Activated CD4-positive, alpha-beta T cell treated with anti-CD3 and anti-CD28 coated beads, Interleukin-2, amount 50 U/mL, for 24 hours (primary cell): ENCODE data around the gene RGSL1.
A peak's percentile ranks its signal among the peaks of the same experiment; 100 is the strongest.

Source experiments
- DNase-seq, 2 donors: peaks; one replicate each; pipeline ENCODE4 v3.0.0-alpha.2; 2020; ENCODE audit warnings: low read depth in 1 of 2, low spot score in 1 of 2

RGSL1 gene

DNA sequence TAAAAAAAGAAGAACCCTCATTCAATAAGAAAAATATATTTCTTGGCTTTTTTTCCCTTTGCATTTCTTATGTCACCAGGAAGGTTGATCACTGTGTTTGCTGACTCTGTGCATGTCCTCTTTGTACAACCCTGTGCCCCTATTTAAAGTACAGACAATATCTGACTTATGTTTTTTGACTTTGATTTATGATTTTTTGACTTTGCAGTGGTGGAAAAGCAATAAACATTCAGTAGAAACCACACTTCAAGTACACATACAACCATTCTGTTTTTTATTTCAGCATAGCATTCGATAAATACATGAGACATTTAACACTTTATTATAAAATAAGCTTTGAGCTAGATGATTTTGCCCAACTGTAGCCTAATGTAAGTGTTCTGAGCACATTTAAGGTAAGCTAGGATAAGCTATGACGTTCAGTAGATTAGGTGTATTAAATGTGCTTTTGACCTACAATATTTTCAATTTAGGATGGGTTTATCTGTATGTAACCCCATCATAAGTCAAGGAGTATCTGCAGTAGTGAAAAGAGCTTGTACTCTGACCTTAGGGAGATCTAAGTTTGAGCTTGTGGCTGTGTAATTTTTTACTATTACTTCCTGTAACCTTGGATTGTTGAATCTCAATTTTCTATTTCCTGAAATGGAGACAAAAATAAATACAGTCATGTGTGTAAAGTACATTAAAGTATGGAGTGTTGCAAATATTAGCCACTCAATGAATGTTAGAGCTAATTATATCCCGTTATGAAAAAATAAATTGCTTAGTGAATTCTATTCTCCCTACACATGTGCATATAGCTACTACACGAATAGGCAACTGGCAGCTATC, 137.9 kb downstream of the RGSL1 start:
- DNase-seq: no peak

DNA sequence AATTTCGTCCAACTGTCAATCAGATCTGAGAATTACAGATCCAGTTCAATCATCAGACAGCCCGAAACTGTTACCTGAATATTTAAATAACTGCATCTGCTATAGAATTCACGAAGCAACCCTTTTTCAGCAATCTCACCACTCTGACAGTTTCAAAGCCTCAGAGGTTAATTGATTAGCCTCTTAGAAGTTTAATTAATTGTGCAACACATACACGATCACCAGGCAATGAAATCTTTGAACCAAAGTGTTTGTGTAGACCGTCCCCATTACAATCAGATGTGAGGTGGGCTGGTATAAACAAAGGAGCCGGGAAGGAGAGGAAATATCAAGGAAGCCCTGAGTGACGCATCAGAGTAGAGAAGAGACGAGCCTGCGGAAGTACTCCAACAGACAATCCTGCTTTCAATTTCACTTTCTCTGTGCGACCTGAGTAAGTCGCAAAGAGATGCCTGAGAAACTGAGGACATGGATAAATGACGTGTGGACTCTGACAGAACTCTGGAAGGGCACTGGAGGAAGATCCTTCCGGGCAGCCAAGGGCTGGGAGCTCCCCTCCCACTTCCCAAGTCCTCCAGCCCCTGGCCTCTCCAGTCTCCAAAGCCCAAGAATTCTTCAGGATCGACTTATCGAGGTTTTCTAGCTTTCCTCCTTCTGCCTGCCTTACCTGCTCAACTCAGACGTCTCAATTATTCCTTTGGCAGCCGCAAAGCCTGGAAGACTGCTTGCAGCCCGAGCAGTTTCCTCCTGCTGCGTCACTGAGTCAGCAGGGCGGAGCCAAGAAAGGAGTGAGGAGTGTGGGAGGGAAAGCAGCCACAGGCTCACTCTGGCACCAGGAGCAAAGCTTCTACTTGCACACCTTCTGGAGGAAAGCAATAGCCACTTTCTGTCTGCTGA, 138.8 kb downstream of the RGSL1 start, which contains the start of gene RNASEL:
Gene RNASEL, minus strand, starts transcription at position 757 of the 897 bp plus-strand sequence. CDS start 2,450 bp downstream, outside the sequence.
- DNase-seq: peak; percentile 23 to 41

DNA sequence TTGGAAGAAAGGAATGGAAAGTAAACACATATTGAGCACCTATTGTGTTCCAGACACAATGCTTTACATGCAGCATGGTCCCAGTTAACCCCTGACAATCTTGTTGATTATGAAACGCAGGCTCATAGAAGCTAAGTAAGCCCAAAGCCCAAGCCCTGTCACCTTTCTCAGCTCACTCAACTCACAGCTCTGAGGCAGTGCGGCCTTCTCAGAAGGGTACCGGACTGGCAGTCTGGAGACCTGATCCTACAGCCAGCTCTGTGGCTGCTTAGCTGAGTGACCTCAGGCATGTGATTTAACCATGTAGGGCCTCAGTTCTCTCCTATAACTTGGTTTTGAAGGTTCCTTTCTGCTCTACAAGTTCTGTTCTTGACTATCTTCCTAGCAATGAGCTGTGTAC, 139.6 kb downstream of the RGSL1 start:
- DNase-seq: no peak

DNA sequence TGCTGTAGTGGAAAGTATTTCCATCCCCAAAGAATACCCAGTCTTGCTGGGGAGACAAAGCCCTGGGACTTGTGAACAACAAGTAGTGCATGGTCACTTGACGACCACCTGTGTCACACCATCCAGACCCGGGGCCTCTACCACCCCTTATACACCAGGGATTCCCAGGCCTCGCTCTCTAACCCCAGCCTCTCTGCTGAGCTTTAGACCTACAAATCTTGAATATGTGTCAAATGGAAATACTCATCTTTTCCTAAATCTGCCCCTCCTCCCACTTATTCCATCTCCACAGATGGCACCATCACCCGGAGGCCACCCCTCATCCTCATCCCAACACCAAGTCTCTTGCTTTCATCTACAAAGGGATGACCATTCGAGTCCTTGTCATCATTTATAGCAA, 140.0 kb downstream of the RGSL1 start:
- DNase-seq: no peak

DNA sequence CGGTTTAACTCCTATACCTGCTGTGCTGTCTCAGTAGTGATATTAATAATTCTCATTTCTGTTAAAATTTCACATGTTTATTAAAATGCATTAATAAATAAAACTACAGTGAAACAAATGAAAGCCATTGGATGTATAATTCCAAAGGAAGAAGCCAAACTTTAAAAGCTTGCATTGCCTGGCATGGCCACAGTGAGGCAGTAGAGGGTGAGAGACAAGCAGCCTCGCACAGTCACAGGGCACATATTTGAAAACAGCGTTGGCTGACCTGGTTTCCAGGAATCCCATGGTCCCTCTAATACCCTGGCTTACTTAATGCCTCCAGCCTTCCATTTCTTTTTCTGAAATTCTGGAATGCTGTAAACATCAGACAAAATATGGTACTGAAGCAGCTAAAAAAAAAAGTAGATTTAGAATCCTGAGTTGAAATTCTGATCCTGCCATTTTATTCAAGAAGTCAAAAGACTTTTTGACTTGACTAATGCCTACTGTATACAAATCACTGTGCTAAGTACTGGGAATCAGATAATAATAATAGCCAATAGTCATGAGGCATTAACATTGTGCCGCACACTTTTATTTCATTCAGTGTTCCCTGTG, 145.8 kb downstream of the RGSL1 start:
- peak; percentile 37 to 59 for DNase-seq

DNA sequence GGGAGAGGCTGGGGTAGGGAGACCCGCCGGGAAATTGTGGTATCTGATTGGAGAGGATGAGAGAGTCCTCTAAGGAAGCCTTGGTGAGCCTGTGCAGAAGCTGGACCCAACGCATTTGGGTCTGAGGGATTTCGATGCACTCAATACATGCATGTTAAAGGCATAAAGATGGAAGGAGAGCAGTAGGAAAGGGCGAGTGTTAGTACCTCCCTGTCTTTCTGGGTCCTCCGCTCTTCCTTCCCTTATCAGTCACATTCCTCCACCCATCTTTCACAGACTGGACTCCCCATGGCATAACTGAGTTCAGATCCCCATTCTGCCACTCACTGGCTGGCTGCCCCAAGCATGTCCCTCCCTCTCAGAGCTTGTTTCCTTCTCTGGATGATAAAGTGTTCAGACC, 147.0 kb downstream of the RGSL1 start:
- no peak for DNase-seq

DNA sequence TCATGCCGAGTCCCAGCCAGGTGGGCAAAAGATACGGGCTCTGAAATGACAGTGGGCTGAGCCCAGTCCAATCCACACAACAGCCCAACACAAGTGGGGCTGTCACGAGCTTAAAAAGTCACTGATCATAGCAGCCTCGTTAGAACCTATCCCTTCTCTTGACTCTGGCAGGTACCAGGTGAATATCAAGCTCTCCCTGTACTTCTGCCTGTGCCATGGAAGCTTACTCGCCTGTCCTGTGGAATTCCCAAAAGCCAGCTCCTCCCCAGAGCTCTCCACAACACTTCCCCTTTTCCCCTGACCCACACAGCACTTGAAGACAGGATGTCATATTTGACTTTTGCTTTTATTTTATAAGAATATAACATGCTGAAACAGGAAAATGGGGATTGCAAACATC, 148.3 kb downstream of the RGSL1 start:
- DNase-seq: no peak

DNA sequence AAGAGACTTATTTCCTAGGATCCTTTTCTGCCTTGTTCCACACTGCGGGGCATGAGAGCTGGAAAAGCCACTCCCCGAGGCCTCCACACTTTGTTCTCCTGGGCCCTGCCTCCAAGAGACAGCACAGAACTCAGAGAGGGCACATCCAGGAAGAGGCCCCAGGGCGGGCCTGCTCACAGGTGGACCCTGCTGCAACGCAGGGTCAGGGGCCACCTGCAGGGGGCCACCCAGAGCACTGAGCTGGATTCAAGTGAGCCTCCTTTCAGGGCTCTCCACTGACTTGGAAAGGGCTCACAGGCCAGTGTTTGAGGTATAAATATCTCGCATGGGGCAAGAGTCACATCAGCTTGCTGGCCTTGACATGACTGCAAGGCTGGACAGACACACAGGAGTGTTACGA, 149.4 kb downstream of the RGSL1 start:
- no peak for DNase-seq

DNA sequence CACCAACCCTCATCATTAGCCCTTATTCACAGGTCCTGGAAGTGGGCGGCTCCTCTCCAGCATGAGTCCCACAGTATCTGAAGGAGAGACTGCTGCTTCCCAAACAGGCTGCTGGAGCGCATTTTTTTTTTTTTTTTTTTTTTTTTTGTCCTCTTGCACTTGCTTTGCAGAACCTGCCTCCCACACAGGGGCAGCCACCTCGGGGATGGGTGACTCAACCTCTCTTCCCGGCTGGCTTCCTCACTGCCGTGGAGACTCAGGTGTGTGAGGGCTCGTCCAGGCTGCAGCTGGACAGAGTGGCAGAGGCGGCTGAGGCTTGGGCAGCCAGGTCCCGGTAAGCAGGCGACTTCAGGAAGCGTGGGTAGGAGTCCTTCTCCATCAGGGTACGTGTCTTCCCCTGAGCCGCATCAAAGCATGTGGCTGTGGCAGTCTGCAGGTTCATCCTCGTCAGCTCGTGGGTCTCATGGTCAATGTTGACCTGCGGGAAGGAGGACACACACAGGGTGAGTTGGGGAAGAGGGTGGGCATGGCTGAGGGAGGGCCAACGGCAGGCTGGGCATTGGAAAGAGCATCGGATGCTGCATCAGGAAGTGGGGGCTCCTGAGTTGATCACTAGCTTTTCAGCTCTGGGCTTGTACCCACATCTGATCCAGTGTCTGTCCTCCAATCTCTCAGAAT, 150.2 kb downstream of the RGSL1 start:
- DNase-seq: no peak

DNA sequence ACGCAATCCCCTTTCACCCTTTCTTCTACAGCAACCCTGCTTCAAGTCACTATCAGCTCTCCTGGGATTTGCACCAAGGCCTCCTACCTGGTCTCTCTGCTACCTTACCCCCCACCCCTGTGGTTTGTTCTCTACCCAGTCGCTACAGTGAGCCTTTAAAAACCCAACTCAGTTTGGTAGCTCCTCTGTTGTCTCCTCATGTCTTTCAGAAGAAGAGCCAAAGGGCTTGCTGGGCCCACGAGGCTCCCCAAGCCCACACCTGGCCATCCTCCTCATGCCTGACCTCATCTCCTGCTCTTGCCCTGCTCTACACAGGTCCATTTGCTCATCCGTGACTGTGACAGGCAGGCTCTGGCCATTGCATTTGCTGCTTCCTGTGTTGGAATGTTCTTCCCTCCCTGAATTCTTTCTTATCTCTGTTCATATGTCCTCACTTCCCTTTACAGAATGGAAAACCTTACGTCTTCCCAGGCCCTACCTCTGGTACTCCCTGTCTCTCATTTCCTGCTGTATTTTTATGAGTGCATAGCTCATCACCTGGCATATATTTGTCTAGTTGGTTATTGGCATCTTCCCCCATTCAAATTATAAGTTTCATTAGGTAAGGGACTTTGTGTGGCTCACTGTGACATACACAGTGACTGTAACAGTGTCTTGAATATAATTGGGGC, 150.9 kb downstream of the RGSL1 start:
- DNase-seq: no peak

DNA sequence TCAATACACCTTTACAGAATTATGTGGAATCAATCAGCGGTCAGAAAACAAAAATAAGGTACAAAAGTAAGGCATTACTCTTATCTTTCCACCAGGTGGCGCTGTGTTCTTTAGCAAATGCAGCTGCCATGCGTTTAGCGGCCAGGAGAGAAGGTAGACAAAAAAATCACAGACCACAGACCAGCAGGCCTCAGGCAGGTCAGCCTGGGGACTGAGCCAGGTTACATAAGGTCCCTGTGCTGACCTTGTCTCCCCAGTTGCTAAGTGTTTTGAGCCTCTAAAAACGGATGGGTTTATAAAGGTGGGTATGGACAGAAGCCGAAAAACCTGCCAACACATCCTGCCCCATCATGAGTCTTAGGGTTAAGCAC, 151.5 kb downstream of the RGSL1 start:
- DNase-seq: peak in 1 of 2 donors; percentile 77

DNA sequence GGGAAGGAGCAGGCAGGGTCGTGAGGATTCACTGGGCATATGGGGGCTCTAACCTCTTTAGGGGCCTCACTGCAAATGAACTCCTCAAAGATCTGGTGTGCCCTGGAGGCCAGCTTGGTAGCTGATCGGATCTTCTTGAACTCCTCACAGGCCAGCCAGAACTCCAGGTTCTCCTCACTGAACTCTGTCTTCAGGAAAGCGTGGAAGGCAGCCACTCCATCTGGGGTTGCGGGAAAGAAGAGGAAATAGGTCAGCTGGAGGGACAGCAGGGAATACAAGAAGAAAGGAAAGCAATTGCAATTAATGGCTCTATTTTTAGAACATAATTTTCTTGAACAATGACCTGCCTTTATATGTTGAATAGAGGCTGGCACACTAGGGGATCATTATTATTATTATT, 152.0 kb downstream of the RGSL1 start:
- DNase-seq: no peak

DNA sequence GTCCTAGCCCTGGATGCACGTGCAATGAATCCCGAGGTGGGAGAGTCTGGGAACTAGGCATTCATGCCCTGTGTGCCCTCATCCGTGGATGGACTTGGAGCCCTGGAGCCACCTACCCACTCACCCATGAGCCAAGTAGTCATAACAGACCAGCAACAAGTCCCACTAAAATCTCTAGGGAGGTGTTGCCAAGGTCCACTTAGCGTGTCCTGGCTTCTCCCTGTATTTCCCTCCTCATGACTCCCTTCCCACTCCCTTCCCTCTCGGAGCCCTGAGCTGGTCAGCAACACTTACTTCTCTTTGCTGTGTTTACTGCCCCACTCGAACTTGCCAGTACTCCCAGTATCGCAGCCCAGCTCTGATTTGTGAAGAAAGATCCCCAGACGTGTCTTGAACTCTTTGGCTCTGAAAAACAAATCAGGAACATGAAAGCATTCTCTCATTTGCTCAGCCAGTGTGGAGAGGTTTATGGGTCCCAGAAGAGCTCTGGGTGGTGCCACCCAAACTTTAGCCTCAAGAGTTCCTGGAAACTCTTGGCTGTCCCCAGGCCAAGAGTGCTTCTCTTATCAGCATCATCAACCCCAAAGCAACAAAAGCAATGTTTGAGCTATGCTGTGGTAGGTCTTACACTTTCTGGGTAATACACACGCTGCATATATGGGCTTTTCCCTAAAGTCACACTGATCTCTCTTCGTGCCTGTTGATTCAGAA, 153.1 kb downstream of the RGSL1 start:
- DNase-seq: no peak

DNA sequence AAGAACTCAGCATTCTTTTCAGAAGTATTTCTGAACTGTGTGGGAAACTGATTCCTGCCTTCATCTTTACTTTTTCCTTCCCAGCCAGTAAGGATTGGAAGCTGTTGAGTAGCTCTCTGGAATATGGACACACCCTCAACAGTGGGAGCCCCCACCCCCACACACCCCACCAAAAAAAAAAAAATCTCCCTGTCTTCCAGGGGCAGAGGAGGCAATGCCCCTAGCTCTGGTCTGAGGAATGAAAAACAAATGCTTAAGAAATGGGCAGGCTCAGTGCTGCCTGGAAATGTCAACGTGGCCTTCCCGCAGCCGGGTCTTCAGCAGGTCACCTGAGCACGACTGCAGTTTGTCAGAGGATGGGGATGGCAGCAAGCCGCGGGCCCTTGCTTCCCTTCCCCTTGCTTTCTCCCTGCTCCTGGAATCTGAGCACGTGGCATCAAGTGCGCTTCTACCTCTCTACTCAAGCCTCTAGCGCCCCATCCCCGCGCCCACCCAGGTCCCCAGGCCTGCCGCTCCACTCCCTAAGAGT, 153.8 kb downstream of the RGSL1 start:
- DNase-seq: no peak

DNA sequence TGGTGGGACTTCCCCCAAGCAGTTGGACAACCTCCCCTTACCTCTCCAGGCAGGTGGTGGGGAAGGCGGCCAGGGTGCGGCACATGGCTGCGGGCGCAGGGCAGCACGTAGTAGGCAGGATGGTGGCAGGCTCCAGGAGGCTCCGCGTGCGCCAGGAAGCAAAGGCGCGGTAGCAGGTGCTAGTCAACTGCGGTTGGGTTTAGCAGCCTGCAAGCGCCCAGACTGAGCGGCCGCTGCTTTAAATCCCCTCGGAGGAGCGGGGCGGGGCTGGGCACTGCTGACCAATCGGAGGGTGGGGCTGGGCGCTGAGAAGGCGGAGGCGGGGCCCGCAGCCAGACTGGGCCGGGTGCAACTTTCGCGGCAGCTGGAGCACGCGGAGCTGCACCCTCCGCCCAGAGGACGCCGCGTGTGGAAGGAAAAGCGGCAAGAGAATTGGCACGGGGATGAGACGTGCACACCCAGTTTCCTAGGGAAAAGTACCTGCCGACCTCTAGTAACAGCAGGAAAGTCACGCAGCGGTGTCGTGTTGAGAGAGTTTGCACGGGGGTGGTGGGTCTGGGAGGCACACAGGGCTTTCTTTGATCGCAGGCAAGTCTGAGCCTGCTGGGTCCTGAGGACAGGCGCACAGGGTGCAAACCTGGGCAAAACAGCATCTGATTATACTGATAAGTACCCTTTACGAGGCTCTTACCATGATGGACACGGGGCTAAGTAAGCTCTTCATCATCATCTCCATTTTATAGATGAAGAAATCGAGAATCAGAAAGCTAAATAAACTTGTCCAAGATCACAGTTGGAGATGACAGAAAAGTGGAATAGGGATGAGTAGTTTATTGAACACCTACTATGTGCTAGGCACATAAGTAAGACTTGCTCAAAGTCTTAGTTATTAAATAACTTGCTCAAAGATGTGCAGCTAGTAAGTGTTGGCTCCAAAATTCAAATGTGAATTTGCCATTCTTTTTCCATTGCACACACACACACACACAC, 154.5 kb downstream of the RGSL1 start, which contains the start of gene RGS16:
Gene RGS16, minus strand, starts transcription at position 215 of the 990 bp plus-strand sequence. Its CDS starts 130 bp downstream, at position 85.
- DNase-seq: peak; percentile 82 to 91

DNA sequence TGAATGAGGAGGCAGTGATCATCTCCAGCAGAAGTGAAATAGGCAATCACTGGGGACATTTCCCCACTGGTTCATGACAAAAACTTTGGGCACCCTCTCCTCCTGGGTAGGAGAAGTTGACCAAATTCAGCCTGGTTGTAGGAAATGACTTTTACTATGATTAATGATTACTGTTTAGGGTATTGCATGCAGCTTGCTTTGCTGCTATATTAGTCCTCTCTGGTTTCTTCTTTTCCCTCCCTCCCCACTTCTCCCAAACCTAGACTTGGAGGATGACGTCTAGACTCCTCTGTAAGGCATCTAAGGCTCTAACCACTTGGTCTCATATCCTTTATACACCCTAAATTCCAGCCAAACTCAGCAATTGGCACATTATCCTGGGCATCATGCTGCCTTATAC, 157.6 kb downstream of the RGSL1 start:
- no peak for DNase-seq

DNA sequence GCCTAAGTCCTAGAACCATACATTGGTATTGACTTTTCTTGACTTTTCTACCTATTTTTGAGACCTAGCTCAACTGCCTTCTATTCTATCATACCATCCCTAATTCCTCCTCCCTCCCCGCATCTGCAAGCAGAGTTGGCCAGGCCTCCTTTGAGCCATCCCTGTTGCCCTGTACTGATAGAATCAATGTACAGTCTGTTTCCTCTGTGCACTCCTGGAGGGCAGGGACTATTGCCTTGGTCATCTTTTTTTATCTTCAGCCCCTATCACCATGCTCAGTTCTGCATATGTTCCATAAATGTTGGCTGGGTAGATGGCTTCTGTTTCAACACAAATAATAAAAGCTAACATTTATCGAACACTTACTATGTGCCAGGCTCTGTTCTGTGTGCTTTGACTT, 158.3 kb downstream of the RGSL1 start:
- DNase-seq: no peak

DNA sequence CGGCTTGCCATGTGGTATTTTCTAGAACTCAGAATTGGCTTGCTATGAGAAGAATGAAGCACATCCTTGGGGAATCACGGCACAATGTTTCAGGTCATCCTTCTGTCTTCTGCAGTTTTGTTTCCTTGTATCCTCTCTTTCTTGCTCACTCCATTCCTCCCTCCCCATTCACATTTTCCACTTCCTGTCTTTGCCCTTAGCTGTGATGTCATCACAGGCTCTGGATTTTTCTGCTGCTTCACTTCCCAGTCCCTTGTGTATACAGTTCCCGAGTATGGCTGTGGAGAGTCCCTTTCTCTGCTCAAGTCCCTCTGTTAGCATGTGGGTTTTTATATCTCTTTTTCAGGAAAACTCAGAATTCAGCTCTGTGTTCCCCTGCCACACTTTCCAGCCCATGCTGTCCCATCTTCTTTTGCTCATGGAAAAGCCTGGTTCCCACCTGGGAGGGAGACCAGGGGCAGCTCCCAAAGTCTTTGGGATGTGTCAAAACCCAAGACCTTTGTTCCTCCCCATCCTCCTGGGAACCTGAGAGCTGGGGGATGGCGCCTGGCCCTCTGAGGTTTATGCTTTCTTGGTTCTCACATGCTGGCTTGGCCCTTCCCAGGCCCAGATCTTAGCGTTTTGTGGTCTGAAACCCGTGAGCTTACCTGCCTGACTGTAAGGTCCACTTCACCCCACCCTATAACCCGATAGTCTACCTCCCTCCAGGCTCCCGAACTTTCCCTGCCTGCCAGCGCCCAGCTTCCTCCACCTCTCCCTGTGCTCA, 159.1 kb downstream of the RGSL1 start:
- DNase-seq: no peak
